Stimulated activated naive B cell treated with anti-CD40 and anti-IgM and Interleukin-4, amounts not matched to agents 10 μg/mL and 1 μg/mL and 100 μg/mL, for 72 hours (primary cell): Measurements from ENCODE around the gene CERK.

Experiments
- ATAC-seq, 2 donors: fragments of 150-1000 bp; cut with Tn5 transposase; replicated peaks; 2 replicates each; pipeline ENCODE4 v1.10.0; 2021; ENCODE audit warnings: moderate library complexity in 1 of 2
- DNase-seq: peaks from one replicate; pipeline ENCODE4 v3.0.0; 2021
- H3K27ac Mint-ChIP-seq: one replicate; pipeline ENCODE4 v1.8.0; 2022; ENCODE audit warnings: mild to moderate bottlenecking, mixed read lengths
- H3K27me3 Mint-ChIP-seq, 2 donors: one replicate each; pipeline ENCODE4 v1.8.0; 2022; ENCODE audit warnings: mixed read lengths in 2 of 2
- H3K36me3 Mint-ChIP-seq, 2 donors: one replicate each; pipeline ENCODE4 v1.8.0; 2022; ENCODE audit warnings: mixed read lengths in 2 of 2, mild to moderate bottlenecking in 1 of 2
- H3K4me1 Mint-ChIP-seq, 2 donors: one replicate each; pipeline ENCODE4 v1.8.0; 2022; ENCODE audit warnings: mixed read lengths in 2 of 2, mild to moderate bottlenecking in 1 of 2
- H3K4me3 Mint-ChIP-seq, 2 donors: one replicate each; pipeline ENCODE4 v1.8.0; 2022; ENCODE audit warnings: mild to moderate bottlenecking in 2 of 2, mixed read lengths in 2 of 2, moderate library complexity in 1 of 2
- H3K9me3 Mint-ChIP-seq, 2 donors: one replicate each; pipeline ENCODE4 v1.8.0; 2022; ENCODE audit warnings: mixed read lengths in 2 of 2, mild to moderate bottlenecking in 1 of 2

CERK gene

DNA sequence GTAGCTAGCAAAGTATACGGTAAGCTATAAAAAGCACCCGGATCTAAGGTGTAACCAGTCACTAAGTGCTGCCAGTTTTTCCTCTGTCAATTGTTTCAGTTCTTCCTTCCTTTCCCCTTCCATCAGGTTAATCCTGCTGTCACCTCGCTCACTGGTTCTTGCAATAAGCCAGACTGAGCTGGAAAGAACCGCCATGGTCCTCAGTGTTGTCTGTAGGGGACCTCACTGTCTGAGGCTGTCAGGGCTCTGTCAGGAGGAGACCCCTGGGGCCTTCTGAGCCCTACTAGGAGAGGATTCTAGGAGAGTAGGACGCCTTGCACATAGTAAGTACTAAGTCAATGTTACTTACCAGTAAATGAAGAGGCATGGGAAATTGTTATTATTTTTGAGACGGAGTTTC is 23.0 kb upstream of the CERK start:
- peaks cover 46 to 58% of the 10 kb centered on the region in 2 donors for H3K4me1 Mint-ChIP-seq
- H3K9me3 Mint-ChIP-seq, result peaks cover 5 to 7% of the 10 kb centered on the region in 2 donors
- peak overlapping the region; percentile 100 for H3K27ac Mint-ChIP-seq
- H3K27me3 Mint-ChIP-seq, result no peaks in the 10 kb centered on the region
- ATAC-seq, result no peak
- H3K36me3 Mint-ChIP-seq, result peaks cover 26 to 54% of the 10 kb centered on the region in 2 donors
- no peak for DNase-seq
- peak overlapping the region; percentile 88 to 91 for H3K4me3 Mint-ChIP-seq

GRCh38 chr22:46758867-46759290 is 20.8 kb upstream of the CERK start:
- Mint-ChIP-seq H3K36me3 (peaks cover 18 to 37% of the 10 kb centered on the region in 2 donors), H3K4me3 (no peak overlapping the region), H3K27ac (no peak overlapping the region), H3K4me1 (peaks cover 37 to 47% of the 10 kb centered on the region in 2 donors), H3K27me3 (no peaks in the 10 kb centered on the region), H3K9me3 (peaks cover 5 to 9% of the 10 kb centered on the region in 2 donors)
- DNase-seq (no peak), ATAC-seq (no peak)

DNA sequence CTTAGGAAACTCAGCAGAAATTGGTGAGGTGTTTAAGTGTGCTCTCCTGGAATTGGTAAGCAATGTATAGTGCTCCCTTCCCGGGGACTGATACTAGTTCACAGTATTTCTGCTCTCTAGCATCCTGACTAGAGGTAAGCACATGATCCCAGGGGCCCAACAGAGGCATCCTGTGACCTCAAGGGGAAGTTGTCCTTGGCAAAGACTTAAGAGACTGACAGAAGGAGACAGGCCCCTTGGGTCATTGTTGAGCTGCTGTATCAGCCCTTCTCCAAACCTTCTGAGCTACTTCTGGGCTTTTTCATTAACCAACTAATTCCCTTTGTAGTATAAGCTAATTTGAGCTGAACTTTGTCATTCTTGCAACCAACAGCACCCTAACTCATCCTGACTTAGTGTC is 20.1 kb upstream of the CERK start:
- peaks cover 35 to 49% of the 10 kb centered on the region in 2 donors for H3K4me1 Mint-ChIP-seq
- no peaks in the 10 kb centered on the region for H3K27me3 Mint-ChIP-seq
- no peak overlapping the region for H3K27ac Mint-ChIP-seq
- H3K36me3 Mint-ChIP-seq, result peaks cover 17 to 34% of the 10 kb centered on the region in 2 donors
- ATAC-seq, result no peak
- DNase-seq, result no peak
- H3K9me3 Mint-ChIP-seq, result peaks cover 5 to 9% of the 10 kb centered on the region in 2 donors
- H3K4me3 Mint-ChIP-seq, result no peak overlapping the region

- peaks cover 32 to 45% of the 10 kb centered on the region in 2 donors for H3K4me1 Mint-ChIP-seq
- peaks cover 9 to 24% of the 10 kb centered on the region in 2 donors for H3K36me3 Mint-ChIP-seq
- no peak for ATAC-seq
- peaks cover 5 to 9% of the 10 kb centered on the region in 2 donors for H3K9me3 Mint-ChIP-seq
- H3K27ac Mint-ChIP-seq, result no peak overlapping the region
- no peak for DNase-seq
- no peaks in the 10 kb centered on the region for H3K27me3 Mint-ChIP-seq
- no peak overlapping the region for H3K4me3 Mint-ChIP-seq
These were observed 19.1 kb upstream of the CERK start for GRCh38 chr22:46757104-46757503.

DNA sequence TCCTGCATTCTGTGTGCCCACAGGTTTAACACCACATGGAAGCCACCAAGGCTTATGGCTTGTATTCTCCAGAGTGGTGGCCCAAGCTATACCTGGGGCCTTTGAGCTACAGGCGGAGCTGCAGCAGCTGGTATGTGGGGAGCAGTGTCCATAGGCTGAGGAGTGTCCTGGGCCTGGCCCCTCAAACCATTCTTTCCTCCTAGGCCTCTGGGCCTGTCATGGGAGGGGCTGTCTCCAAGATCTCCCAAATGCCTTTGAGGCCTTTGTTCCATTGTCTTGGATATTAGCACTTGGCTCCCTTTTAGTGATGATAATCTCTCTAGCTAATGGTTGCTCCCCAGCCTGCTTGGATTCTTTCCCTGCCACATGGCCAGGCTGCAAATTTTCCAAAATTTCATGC is 18.0 kb upstream of the CERK start:
- H3K4me1 Mint-ChIP-seq, result peaks cover 27 to 39% of the 10 kb centered on the region in 2 donors
- H3K27me3 Mint-ChIP-seq, result peaks cover 0 to 6% of the 10 kb centered on the region in 2 donors

DNA sequence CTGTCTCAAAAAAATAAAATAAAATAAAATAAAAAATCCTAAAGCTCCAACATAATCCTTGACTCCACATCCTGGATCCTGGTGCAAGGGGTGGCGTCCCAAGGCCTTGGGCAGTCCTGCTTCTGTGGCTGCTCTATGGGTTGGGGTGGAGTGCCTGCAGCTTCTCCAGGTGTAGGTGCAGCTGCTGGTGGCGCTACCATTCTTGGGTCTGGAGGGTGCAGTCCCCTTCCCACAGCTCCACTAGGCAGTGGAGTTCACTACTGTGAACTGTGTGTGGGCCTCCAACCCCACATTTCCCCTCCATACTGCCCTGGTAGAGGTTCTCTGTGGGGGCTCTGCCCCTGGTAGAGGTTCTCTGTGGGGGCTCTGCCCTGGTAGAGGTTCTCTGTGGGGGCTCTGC is 17.5 kb upstream of the CERK start:
- H3K9me3 Mint-ChIP-seq, result peaks cover 5 to 9% of the 10 kb centered on the region in 2 donors
- H3K4me1 Mint-ChIP-seq, result peaks cover 27 to 39% of the 10 kb centered on the region in 2 donors
- peaks cover 3 to 9% of the 10 kb centered on the region in 2 donors for H3K27me3 Mint-ChIP-seq
- peaks cover 3 to 11% of the 10 kb centered on the region in 2 donors for H3K36me3 Mint-ChIP-seq
- ATAC-seq (no peak), DNase-seq (no peak)
- no peak overlapping the region for H3K27ac Mint-ChIP-seq
- H3K4me3 Mint-ChIP-seq, result no peak overlapping the region

More for the DNA sequence above, 18.0 kb upstream of the CERK start:
- Mint-ChIP-seq H3K4me3 (no peak overlapping the region), H3K36me3 (peaks cover 6 to 16% of the 10 kb centered on the region in 2 donors), H3K27ac (no peak overlapping the region), H3K9me3 (peaks cover 5 to 9% of the 10 kb centered on the region in 2 donors)
- DNase-seq, result no peak
- ATAC-seq, result no peak

DNA sequence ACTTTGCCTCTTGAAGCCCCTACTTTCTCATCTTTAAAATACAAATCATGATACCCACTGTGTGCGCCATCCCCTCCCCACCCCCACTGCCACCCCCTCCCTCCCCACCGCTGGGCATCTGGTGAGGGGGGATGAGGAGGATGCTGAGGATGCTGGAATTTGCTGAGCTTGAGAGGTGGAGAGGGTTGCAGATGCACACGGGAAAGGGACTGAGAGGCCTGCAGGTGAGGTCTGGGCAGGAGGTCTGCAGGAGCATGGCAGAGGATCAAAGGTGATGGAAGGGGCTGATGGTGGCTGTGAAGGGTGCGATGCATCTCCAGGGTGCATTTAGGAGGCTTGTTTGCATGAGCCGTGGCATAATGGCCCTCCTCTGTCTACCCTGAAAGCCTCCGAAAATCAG is 16.8 kb upstream of the CERK start:
- Mint-ChIP-seq H3K27ac (peak overlapping the region; percentile 1), H3K4me1 (peaks cover 32 to 44% of the 10 kb centered on the region in 2 donors), H3K4me3 (no peak overlapping the region), H3K9me3 (peaks cover 5 to 9% of the 10 kb centered on the region in 2 donors), H3K27me3 (peaks cover 6 to 12% of the 10 kb centered on the region in 2 donors), H3K36me3 (peaks cover 3 to 8% of the 10 kb centered on the region in 2 donors)
- DNase-seq (no peak), ATAC-seq (no peak)

GRCh38 chr22:46754110-46754799 is 16.2 kb upstream of the CERK start:
- H3K27me3 Mint-ChIP-seq, result peaks cover 6 to 16% of the 10 kb centered on the region in 2 donors
- peaks cover 37 to 49% of the 10 kb centered on the region in 2 donors for H3K4me1 Mint-ChIP-seq
- H3K4me3 Mint-ChIP-seq, result peak overlapping the region in 1 of 2 donors; percentile 43
- ATAC-seq, result peak; percentile 76 to 78
- peaks cover 3 to 8% of the 10 kb centered on the region in 2 donors for H3K36me3 Mint-ChIP-seq
- no peak for DNase-seq
- H3K9me3 Mint-ChIP-seq, result peaks cover 5 to 9% of the 10 kb centered on the region in 2 donors
- H3K27ac Mint-ChIP-seq, result peak overlapping the region; percentile 92

- DNase-seq (no peak), ATAC-seq (no peak)
- Mint-ChIP-seq H3K27ac (peak overlapping the region; percentile 92), H3K4me1 (peaks cover 40 to 49% of the 10 kb centered on the region in 2 donors), H3K27me3 (peaks cover 11 to 21% of the 10 kb centered on the region in 2 donors), H3K9me3 (peaks cover 5 to 9% of the 10 kb centered on the region in 2 donors), H3K36me3 (peaks cover 3 to 8% of the 10 kb centered on the region in 2 donors), H3K4me3 (no peak overlapping the region)
These were observed 15.7 kb upstream of the CERK start for GRCh38 chr22:46753761-46754109.

- Mint-ChIP-seq H3K9me3 (peaks cover 5 to 9% of the 10 kb centered on the region in 2 donors), H3K4me1 (peaks cover 37 to 48% of the 10 kb centered on the region in 2 donors), H3K27me3 (peaks cover 12 to 24% of the 10 kb centered on the region in 2 donors), H3K4me3 (no peak overlapping the region), H3K36me3 (peaks cover 3 to 8% of the 10 kb centered on the region in 2 donors), H3K27ac (peak overlapping the region; percentile 92)
- DNase-seq, result no peak
- ATAC-seq, result no peak
These were observed 15.3 kb upstream of the CERK start for GRCh38 chr22:46753360-46753759.

DNA sequence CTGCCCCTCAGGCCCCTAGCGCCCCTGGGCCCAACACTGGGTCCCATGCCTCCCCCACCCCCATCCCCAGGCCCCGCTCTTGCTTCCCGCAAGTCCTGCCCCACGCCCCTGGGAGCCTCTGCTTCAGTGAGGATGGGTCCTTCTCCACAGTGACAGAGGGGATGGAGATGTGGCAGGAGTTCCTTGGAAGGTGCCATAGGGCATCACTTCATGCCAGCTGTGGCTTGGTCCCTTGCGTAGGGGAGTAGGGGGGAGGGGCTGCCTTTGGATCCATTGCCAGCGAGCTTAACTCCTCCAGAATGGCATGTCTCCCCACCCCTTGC is 14.9 kb upstream of the CERK start:
- Mint-ChIP-seq H3K4me1 (peaks cover 37 to 44% of the 10 kb centered on the region in 2 donors), H3K27me3 (peaks cover 12 to 24% of the 10 kb centered on the region in 2 donors), H3K36me3 (peaks cover 3 to 8% of the 10 kb centered on the region in 2 donors), H3K4me3 (no peak overlapping the region), H3K27ac (no peak overlapping the region), H3K9me3 (peaks cover 5 to 9% of the 10 kb centered on the region in 2 donors)
- DNase-seq, result no peak
- no peak for ATAC-seq

GRCh38 chr22:46752286-46752987 is 14.4 kb upstream of the CERK start:
- Mint-ChIP-seq H3K9me3 (peaks cover 5 to 9% of the 10 kb centered on the region in 2 donors), H3K36me3 (peaks cover 3 to 8% of the 10 kb centered on the region in 2 donors), H3K27me3 (peaks cover 12 to 24% of the 10 kb centered on the region in 2 donors), H3K4me1 (peaks cover 37 to 43% of the 10 kb centered on the region in 2 donors), H3K27ac (no peak overlapping the region), H3K4me3 (no peak overlapping the region)
- ATAC-seq (no peak), DNase-seq (no peak)

DNA sequence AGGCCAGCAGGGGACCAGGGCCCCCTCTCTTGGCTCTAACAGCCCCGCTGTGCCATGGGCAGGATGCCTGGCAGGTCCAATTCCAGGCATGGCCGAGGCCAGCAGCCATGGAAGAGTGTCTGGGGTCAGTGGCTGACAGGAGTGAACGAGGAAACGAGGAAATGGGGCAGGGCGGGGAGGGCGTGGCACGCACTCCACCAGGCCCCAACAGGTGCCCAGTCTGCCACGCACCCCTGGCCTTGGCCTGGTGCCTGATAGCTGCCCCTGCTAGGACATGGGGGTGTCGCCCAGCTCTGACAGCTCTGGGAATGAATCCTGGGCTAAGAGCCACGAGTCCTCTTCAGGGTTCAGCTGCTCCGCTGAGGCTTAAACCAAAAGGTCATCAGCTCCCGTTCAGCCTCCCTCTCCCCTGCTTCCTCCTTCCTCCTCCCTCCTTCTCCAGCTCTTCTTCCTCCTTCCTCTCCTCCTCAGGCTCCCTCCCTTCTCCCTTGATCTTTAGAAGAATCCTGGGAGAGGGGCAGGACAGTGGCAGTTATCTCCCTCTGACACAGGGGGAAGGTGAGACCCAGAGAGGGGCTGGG is 12.9 kb upstream of the CERK start:
- DNase-seq (no peak), ATAC-seq (no peak)
- Mint-ChIP-seq H3K36me3 (peaks cover under 1 to 3% of the 10 kb centered on the region in 2 donors), H3K27me3 (peaks cover 19 to 24% of the 10 kb centered on the region in 2 donors), H3K27ac (peak overlapping the region; percentile 47), H3K4me3 (no peak overlapping the region), H3K4me1 (peaks cover 34 to 43% of the 10 kb centered on the region in 2 donors), H3K9me3 (peaks cover 0 to 1% of the 10 kb centered on the region in 2 donors)

DNA sequence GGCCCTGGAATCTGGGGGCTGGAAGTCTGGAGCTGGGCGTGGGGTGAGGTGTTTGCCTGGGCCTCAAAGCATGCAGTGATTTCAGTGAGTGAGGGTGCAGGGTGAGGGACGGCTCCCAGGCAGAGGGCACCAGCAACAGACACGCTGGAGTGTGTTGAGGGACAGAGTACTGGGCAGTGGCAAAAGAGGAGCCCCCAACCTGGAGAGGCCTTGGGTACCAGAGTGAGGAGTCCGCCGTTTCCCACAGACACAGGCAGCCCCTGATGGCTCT is 12.4 kb upstream of the CERK start:
- Mint-ChIP-seq H3K36me3 (peaks cover 0 to 3% of the 10 kb centered on the region in 2 donors), H3K27ac (peak overlapping the region; percentile 57), H3K27me3 (peaks cover 19 to 24% of the 10 kb centered on the region in 2 donors), H3K4me1 (peaks cover 34 to 43% of the 10 kb centered on the region in 2 donors), H3K4me3 (peak overlapping the region in 1 of 2 donors; percentile 29), H3K9me3 (no peaks in the 10 kb centered on the region)
- DNase-seq (no peak), ATAC-seq (no peak)
